GM12873 (cell line): ENCODE measurements around the gene BARHL2.

Experiments
- CTCF ChIP-seq: IDR thresholded peaks from 2 replicates; pipeline ENCODE4 v1.5.1; 2012; ENCODE audit warnings: low read depth, mild to moderate bottlenecking, moderate library complexity, low read length, control low read depth; ENCODE audit not compliant: insufficient read depth; ENCODE audit errors: missing control alignments

Gene BARHL2

DNA sequence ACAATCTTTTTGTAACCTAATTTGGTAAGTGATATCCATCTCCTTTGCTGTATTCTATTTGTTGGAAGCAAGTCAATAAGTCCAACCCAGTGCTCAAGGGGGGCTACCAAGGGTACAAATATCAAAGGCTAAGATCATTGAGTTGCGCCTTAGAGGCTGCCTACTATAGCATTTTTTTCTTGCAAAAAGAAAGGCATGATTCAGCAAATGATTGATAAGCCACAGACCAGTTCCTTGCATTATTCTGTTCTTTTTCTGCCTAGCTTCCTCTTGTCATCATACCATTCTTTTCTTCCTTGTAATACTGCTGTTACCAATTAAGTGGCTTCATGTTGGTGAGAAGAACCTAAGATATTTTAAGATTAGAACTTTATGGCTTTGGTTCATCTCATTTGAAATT lies 29.8 kb upstream of the BARHL2 start:
- no peak for TF ChIP-seq CTCF

- TF ChIP-seq CTCF: no peak
These were observed 28.9 kb upstream of the BARHL2 start for GRCh38 chr1:90745972-90746371.

- no peak for TF ChIP-seq CTCF
These were observed 15.0 kb upstream of the BARHL2 start for GRCh38 chr1:90732136-90732535.

DNA sequence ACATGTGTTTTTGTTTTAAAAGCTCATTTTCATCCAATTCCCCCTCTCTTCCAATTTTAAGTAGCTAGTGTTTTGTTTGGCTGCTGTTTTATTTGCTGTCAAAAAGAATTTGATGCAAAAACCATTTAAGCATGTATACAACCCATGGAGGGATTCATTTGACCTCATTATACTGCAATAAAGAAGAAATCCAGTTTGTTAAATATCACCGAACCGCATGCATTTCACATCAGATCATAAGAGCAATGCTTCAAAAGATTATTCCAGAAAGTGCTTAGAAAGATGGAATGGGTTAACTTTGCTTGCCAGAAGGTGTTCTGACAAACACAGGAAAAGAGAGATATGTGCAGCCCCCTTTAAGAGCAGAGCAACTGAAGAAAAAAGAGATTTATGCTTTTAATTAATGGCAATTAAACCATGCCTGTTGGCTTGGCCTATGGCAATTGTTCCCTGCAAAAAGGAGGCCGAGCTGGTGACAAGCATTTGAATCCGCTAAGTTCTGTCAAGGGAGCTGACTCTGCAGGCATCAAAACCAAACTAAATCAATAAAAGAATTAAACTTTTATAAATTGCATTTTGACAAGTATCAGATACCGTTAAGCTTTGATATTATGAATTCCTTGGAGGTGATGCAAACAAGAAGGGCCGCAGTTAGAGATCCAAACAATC lies 14.4 kb upstream of the BARHL2 start:
- TF ChIP-seq CTCF: no peak

- TF ChIP-seq CTCF: no peak
These were observed 13.3 kb upstream of the BARHL2 start for GRCh38 chr1:90730243-90731022.

GRCh38 chr1:90729504-90730242 lies 12.6 kb upstream of the BARHL2 start:
- TF ChIP-seq CTCF: peak; percentile 54
